NOMO-1 (cell line): ENCODE data around the gene CYLD.

Experiments
- DNase-seq, 2 experiments: peaks; one replicate each; lab custom pipeline; 2025; ENCODE audit not compliant: unreplicated experiment in 2 of 2; lab: John Stamatoyannopoulos, UW

Gene CYLD

GRCh38 chr16:50737420-50737959, 4.4 kb upstream of the CYLD start:
- no peak for DNase-seq

DNA sequence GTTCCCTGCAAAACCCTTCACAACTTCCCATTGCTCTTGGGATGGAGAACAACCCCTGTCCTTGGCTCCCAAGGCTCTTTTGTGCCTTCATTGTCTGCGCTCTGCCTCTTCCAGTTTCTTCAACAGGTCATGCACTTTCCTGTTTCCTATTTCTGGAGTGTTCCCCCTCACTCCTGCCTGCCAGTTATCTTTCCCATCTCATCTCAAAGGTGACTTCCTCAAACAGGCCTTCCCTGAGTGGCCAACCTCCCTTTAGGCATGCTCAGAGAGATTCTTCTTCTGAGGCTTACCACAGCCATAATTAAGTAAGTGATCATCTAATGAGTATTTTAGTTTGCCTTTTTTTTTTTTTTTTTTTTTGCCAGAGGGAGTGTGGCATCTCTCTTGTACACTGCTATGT, 2.9 kb upstream of the CYLD start:
- peak in 1 of 2 experiments; percentile 44 for DNase-seq

GRCh38 chr16:50740736-50741135, 1.1 kb upstream of the CYLD start:
- DNase-seq = no peak

- no peak for DNase-seq
Observed at GRCh38 chr16:50741225-50741780, 583 bp upstream of the CYLD start.

DNA sequence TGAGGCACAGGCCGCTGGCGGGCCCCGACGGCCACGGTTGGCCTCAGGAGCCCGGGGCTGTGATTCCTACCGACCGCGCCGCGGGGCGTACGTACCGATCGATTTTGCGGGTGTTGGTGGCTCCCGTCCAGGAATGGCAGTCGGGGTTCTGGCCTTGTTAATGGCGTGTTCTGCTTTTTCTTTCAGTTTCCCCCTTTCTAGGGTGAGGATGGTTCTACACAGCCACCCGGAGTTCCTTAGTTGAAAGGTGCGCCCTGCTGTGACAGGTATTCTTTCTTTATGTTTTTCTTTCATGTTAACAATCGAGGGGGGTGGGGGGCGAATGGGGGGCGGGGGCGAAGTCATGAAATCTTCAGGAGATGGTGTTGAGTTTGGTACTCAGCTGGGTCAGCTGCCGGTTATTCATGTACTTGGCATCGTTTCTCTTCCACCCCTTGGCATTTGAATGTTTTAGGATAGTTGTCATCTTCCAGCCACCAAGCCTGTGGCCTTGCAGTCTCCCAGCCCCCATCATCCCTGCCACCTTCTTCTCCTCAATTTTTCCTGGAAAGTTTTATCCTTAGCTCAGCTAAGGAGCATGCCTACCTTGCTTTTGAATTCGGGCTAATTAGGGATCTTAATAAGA, 802 bp downstream of the CYLD start:
- peak; percentile 28 to 30 for DNase-seq

- no peak for DNase-seq
Observed at GRCh38 chr16:50743581-50744225, 1.8 kb downstream of the CYLD start.

GRCh38 chr16:50744881-50745280, 3.0 kb downstream of the CYLD start:
- DNase-seq = no peak

DNA sequence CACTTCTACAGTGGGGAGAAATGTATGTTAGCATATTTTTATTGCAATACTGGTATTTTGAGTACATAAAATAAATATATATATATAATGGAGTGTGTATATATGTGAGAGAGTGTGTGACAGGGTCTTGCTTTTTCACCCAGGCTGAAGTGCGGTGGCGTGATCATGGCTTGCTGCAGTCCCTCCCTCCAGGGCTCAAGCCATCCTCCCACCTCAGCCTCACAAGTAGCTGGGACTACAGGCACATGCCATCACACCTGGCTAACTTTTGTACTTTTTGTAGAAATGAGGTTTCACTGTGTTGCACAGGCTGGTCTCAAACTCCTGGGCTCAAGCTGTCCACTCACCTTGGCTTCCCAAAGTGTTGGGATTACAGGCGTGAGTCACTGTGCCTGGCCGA, 4.1 kb downstream of the CYLD start:
- no peak for DNase-seq

GRCh38 chr16:50747207-50747956, 5.5 kb downstream of the CYLD start:
- peak in 1 of 2 experiments; percentile 62 for DNase-seq

DNA sequence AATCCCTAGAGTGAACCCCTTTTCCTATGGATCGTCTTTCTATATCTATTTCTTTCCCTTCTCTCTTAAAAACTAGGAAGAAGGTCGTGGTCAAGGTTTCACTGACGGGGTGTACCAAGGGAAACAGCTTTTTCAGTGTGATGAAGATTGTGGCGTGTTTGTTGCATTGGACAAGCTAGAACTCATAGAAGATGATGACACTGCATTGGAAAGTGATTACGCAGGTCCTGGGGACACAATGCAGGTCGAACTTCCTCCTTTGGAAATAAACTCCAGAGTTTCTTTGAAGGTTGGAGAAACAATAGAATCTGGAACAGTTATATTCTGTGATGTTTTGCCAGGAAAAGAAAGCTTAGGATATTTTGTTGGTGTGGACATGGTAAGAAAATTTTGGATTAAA, 9.6 kb downstream of the CYLD start:
- no peak for DNase-seq

GRCh38 chr16:50752471-50753235, 10.8 kb downstream of the CYLD start:
- no peak for DNase-seq

- no peak for DNase-seq
Observed at GRCh38 chr16:50756473-50756872, 14.6 kb downstream of the CYLD start.

DNA sequence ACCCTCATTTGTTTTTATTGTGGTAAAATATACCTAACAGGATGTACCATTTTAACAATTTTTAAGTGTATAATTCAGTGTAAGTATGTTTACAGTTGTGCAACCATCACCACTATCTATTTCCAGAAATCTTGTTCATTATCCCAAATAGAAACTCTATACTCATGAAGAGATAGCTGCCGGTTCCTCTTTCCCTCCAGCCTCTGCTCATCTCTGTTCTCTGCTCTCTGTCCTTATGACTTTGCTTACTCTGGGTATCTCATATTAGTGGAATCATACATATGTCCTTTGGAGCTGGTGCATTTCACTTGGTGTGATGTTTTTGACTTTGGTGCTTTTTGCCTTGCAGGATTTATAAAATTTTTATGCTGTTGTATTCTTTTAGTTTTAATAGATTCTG, 19.4 kb downstream of the CYLD start:
- peak in 1 of 2 experiments; percentile 43 for DNase-seq

GRCh38 chr16:50762241-50762640, 20.4 kb downstream of the CYLD start:
- DNase-seq = no peak

GRCh38 chr16:50763211-50763610, 21.3 kb downstream of the CYLD start:
- no peak for DNase-seq

DNA sequence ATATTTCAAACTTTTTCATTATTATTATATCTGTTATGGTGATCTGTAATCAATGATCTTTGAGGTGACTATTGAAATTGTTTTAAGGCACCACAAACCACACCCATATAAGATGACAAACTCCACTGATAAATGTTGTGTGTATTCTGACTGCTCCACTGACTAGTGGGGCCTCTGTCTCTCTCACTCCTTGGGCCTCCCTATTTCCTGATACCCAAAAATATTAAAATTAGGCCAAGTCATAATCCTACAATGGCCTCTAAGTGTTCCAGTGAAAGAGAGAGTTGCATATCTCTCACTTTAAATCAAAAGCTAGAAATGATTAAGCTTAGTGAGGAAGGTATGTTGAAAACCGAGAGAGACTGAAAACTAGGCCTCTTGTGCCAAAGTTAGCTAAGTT, 23.4 kb downstream of the CYLD start:
- DNase-seq = no peak

GRCh38 chr16:50765861-50766260, 24.0 kb downstream of the CYLD start:
- no peak for DNase-seq

- no peak for DNase-seq
Observed at GRCh38 chr16:50767197-50767596, 25.3 kb downstream of the CYLD start.

DNA sequence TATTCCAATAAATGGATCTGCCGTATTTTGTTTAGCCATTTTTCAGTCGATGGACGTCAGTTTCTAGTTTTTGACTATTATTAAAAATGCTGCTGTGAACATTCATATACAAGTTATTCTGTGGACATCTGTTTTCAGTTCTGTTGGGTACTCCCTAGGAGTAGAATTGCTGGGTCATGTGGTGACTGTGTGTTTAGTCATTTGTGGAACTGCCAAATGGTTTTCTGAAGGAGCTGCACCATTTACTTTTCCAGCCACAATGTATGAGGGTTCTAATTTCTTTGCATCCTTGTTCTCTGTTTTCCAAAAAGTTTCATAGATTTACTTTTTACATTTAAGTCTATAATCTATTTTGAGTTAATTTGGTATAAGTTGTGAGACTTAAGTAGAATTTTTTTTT, 29.5 kb downstream of the CYLD start:
- DNase-seq = no peak

- no peak for DNase-seq
Observed at GRCh38 chr16:50774405-50774804, 32.5 kb downstream of the CYLD start.

- no peak for DNase-seq
Observed at GRCh38 chr16:50774960-50775359, 33.1 kb downstream of the CYLD start.
